HepG2 (cell line): ENCODE results near the gene AP4E1.

Experiments
- CTCF ChIP-seq: sonication (generic); formaldehyde crosslinking; IDR thresholded peaks from 2 replicates; pipeline ENCODE4 v1.5.0; 2020; ENCODE audit warnings: mild to moderate bottlenecking, missing genetic modification reagents, moderate library complexity
- DPF2 ChIP-seq: sonication (generic); formaldehyde crosslinking; IDR thresholded peaks from 2 replicates; pipeline ENCODE4 v1.4.0; 2020; ENCODE audit warnings: mild to moderate bottlenecking, low read depth, missing genetic modification reagents, borderline replicate concordance
- HIVEP1 ChIP-seq: sonication (generic); formaldehyde crosslinking; IDR thresholded peaks from 2 replicates; pipeline ENCODE4 v1.4.0; 2020; ENCODE audit warnings: mild to moderate bottlenecking, missing genetic modification reagents
- HNF4G ChIP-seq, 2 experiments: sonication (generic) in 1 of 2; formaldehyde crosslinking in 1 of 2; IDR thresholded peaks; 2 replicates each; pipeline versions ENCODE4 v1.4.0 to v1.6.1; 2011 to 2020; ENCODE audit warnings: borderline replicate concordance in 2 of 2, low read depth in 2 of 2, mild to moderate bottlenecking in 2 of 2, low read length in 1 of 2, missing genetic modification reagents in 1 of 2, moderate library complexity in 1 of 2
- JUN ChIP-seq: sonication (generic); formaldehyde crosslinking; IDR thresholded peaks from 2 replicates; pipeline ENCODE4 v1.4.0; 2020; ENCODE audit warnings: mild to moderate bottlenecking, missing genetic modification reagents
- POLR2A ChIP-seq, 2 experiments: IDR thresholded peaks; 2 replicates each; pipeline ENCODE4 v1.6.1; 2011; ENCODE audit warnings: low read depth in 2 of 2, low read length in 2 of 2, mild to moderate bottlenecking in 1 of 2, moderate library complexity in 1 of 2; ENCODE audit not compliant: insufficient read depth in 1 of 2
- POLR2AphosphoS5 ChIP-seq: IDR thresholded peaks from 2 replicates; pipeline ENCODE4 v1.6.1; 2012; ENCODE audit warnings: low read depth, low read length
- REXO4 ChIP-seq: sonication (generic); formaldehyde crosslinking; IDR thresholded peaks from 2 replicates; pipeline ENCODE4 v1.8.0; 2022; ENCODE audit warnings: missing genetic modification reagents, mild to moderate bottlenecking, borderline replicate concordance
- ZBTB7A ChIP-seq: sonication (generic); formaldehyde crosslinking; IDR thresholded peaks from 2 replicates; pipeline ENCODE4 v1.8.0; 2022; ENCODE audit warnings: mild to moderate bottlenecking, missing genetic modification reagents
- ZNF629 ChIP-seq: sonication (generic); formaldehyde crosslinking; conservative IDR thresholded peaks from 2 replicates; pipeline ENCODE4 v1.5.0; 2020; ENCODE audit warnings: missing genetic modification reagents
- TF ChIP-seq, protein P1 (sequence below): IDR thresholded peaks from 2 replicates; pipeline ENCODE4 v1.6.1; 2012; ENCODE audit warnings: inconsistent platforms

- TF ChIP-seq POLR2AphosphoS5 (no peak), CTCF (CRISPR knock-in tag) (no peak), HNF4G (IDR thresholded peaks at IDR 0.05; ENCODE audit: borderline replicate concordance, low read depth, low read length) (no peak), HNF4G (CRISPR knock-in tag; IDR thresholded peaks at IDR 0.05; ENCODE audit: borderline replicate concordance, low read depth) (no peak), JUN (CRISPR knock-in tag) (no peak), HIVEP1 (CRISPR knock-in tag) (no peak), ZNF629 (no peak), ZBTB7A (CRISPR knock-in tag) (no peak), POLR2A (IDR thresholded peaks at IDR 0.05; ENCODE audit: insufficient read depth in 1 of 2, low read depth in 2 of 2, low read length in 2 of 2) (no peak), DPF2 (CRISPR knock-in tag) (no peak), REXO4 (CRISPR knock-in tag) (no peak)
- TF ChIP-seq, protein P1, sequence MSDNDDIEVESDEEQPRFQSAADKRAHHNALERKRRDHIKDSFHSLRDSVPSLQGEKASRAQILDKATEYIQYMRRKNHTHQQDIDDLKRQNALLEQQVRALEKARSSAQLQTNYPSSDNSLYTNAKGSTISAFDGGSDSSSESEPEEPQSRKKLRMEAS: no peak
Measured at GRCh38 chr15:51046016-51046415, 137.5 kb downstream of the AP4E1 start.
